IMR-90 (cell line): Measurements from ENCODE around the gene BSPRY. TPM values are rescaled to one million over a fixed set of nuclear protein-coding genes. Genes with fewer than 3 reads are reported as not detected.

Experiments
- ATAC-seq: fragments of 200-7000 bp; cut with Tn5 transposase; 2 replicates; pipeline ENCODE4 v1.9.1; 2020; ENCODE audit warnings: low read depth, mild to moderate bottlenecking, moderate library complexity
- BruUV-seq: library from RNA; stranded (reverse); fragments of 400-500 nt; replicated peaks from 2 replicates; lab custom pipeline; 2021; lab: Mats Ljungman, UMichigan
- CTCF ChIA-PET: fragments of 300-600 bp; formaldehyde crosslinking; extraction: SDS; loops from one replicate; lab custom pipeline; 2021; ENCODE audit warnings: antibody characterized with exemption; lab: Yijun Ruan, JAX
- POLR2A ChIA-PET: fragments of 300-600 bp; sonication (Branson Sonifier 250); formaldehyde crosslinking; loops from one replicate; lab custom pipeline; 2022; ENCODE audit warnings: antibody characterized with exemption; ENCODE audit not compliant: unreplicated experiment; lab: Charles Lee
- DNase-seq: peaks from one replicate; pipeline ENCODE4 v3.0.0; 2013
- H2AFZ ChIP-seq: replicated peaks from 2 replicates; pipeline ENCODE3; 2013; ENCODE audit warnings: low read length, mild to moderate bottlenecking; ENCODE audit not compliant: poor library complexity
- H2AK5ac ChIP-seq: 2 replicates; pipeline ENCODE4 v1.6.1; 2013; ENCODE audit warnings: low read depth, low read length, inconsistent platforms
- H2AK9ac ChIP-seq: replicated peaks from 2 replicates; pipeline ENCODE3; 2013; ENCODE audit warnings: mild to moderate bottlenecking, low read depth, low read length, moderate library complexity; ENCODE audit not compliant: poor library complexity
- H2BK120ac ChIP-seq: 2 replicates; pipeline ENCODE4 v1.6.1; 2013; ENCODE audit warnings: low read depth, low read length, inconsistent platforms
- H2BK15ac ChIP-seq: 3 replicates; pipeline ENCODE4 v1.6.1; 2013; ENCODE audit warnings: low read depth, low read length, inconsistent platforms
- H2BK20ac ChIP-seq: 2 replicates; pipeline ENCODE4 v1.6.1; 2013; ENCODE audit warnings: low read depth, mild to moderate bottlenecking, inconsistent platforms, low read length, moderate library complexity
- H2BK5ac ChIP-seq: 2 replicates; pipeline ENCODE4 v1.6.1; 2013; ENCODE audit warnings: mild to moderate bottlenecking, low read depth, low read length, inconsistent platforms; ENCODE audit not compliant: poor library complexity, severe bottlenecking
- H3K14ac ChIP-seq: replicated peaks from 2 replicates; pipeline ENCODE4 v1.6.1; 2013; ENCODE audit warnings: low read depth, low read length, inconsistent platforms
- H3K18ac ChIP-seq: 2 replicates; pipeline ENCODE4 v1.6.1; 2013; ENCODE audit warnings: low read depth, low read length, control low read depth
- H3K23ac ChIP-seq: 2 replicates; pipeline ENCODE4 v1.6.1; 2013; ENCODE audit warnings: low read depth, low read length, inconsistent platforms
- H3K27ac ChIP-seq: 2 replicates; pipeline ENCODE4 v1.5.1; 2013; ENCODE audit warnings: mild to moderate bottlenecking, control low read depth, low read length; ENCODE audit not compliant: insufficient read depth
- H3K27me3 ChIP-seq: 2 replicates; pipeline ENCODE4 v1.6.1; 2013; ENCODE audit warnings: low read length; ENCODE audit not compliant: control insufficient read depth, insufficient read depth
- H3K36me3 ChIP-seq: 2 replicates; pipeline ENCODE4 v1.6.1; 2013; ENCODE audit warnings: low read length, mixed read lengths; ENCODE audit not compliant: control insufficient read depth, insufficient read depth
- H3K4ac ChIP-seq: 2 replicates; pipeline ENCODE4 v1.6.1; 2013; ENCODE audit warnings: low read depth, low read length, inconsistent platforms
- H3K4me1 ChIP-seq: 2 replicates; pipeline ENCODE4 v1.6.1; 2013; ENCODE audit warnings: low read length, mixed read lengths; ENCODE audit not compliant: control insufficient read depth, insufficient read depth
- H3K4me2 ChIP-seq: 2 replicates; pipeline ENCODE4 v1.6.1; 2013; ENCODE audit warnings: low read depth, mild to moderate bottlenecking, control low read depth, low read length, moderate library complexity
- H3K4me3 ChIP-seq: 2 replicates; pipeline ENCODE4 v1.5.1; 2013; ENCODE audit warnings: low read depth, mild to moderate bottlenecking, control low read depth, low read length, moderate library complexity; ENCODE audit not compliant: insufficient read depth
- H3K56ac ChIP-seq: 2 replicates; pipeline ENCODE4 v1.6.1; 2013; ENCODE audit warnings: low read length, inconsistent platforms; ENCODE audit not compliant: insufficient read depth; ENCODE audit errors: extremely low read depth
- H3K79me1 ChIP-seq, 2 experiments: 2 replicates each; pipeline ENCODE4 v1.6.1; 2013; ENCODE audit warnings: low read length in 2 of 2, inconsistent platforms in 1 of 2, low read depth in 1 of 2
- H3K9ac ChIP-seq: 2 replicates; pipeline ENCODE4 v1.6.1; 2013; ENCODE audit warnings: low read depth, low read length, control low read depth
- H3K9me1 ChIP-seq: 2 replicates; pipeline ENCODE4 v1.6.1; 2013; ENCODE audit warnings: low read length, inconsistent platforms; ENCODE audit not compliant: insufficient read depth
- H3K9me3 ChIP-seq: 2 replicates; pipeline ENCODE4 v1.6.1; 2013; ENCODE audit warnings: low read length; ENCODE audit not compliant: control insufficient read depth, insufficient read depth
- H4K20me1 ChIP-seq: 2 replicates; pipeline ENCODE4 v1.6.1; 2013; ENCODE audit warnings: low read length, inconsistent platforms; ENCODE audit not compliant: insufficient read depth
- H4K5ac ChIP-seq: 2 replicates; pipeline ENCODE4 v1.6.1; 2013; ENCODE audit warnings: mild to moderate bottlenecking, low read depth, low read length, control low read depth
- H4K8ac ChIP-seq, 2 experiments: 2 replicates each; pipeline ENCODE4 v1.6.1; 2013; ENCODE audit warnings: low read depth in 2 of 2, low read length in 2 of 2, control low read depth in 1 of 2, inconsistent platforms in 1 of 2
- H4K91ac ChIP-seq: 2 replicates; pipeline ENCODE4 v1.6.1; 2013; ENCODE audit warnings: low read depth, low read length, inconsistent platforms; ENCODE audit not compliant: insufficient read depth
- BHLHE40 ChIP-seq: fragments of 150-350 bp; IDR thresholded peaks from 2 replicates; pipeline ENCODE4 v1.6.1; 2016; ENCODE audit warnings: mild to moderate bottlenecking, low read depth, low read length
- CEBPB ChIP-seq: IDR thresholded peaks from 2 replicates; pipeline ENCODE4 v1.6.1; 2012; ENCODE audit warnings: low read depth, low read length, improper control_type of control experiment
- CHD1 ChIP-seq: IDR thresholded peaks from 2 replicates; pipeline ENCODE4 v1.6.1; 2012; ENCODE audit warnings: low read depth, low read length, improper control_type of control experiment
- FOS ChIP-seq: fragments of 150-350 bp; IDR thresholded peaks from 2 replicates; pipeline ENCODE4 v1.6.1; 2016; ENCODE audit warnings: low read depth, low read length
- MAFK ChIP-seq: IDR thresholded peaks from 2 replicates; pipeline ENCODE4 v1.6.1; 2012; ENCODE audit warnings: low read depth, low read length, improper control_type of control experiment
- MAZ ChIP-seq: IDR thresholded peaks from 2 replicates; pipeline ENCODE4 v1.6.1; 2012; ENCODE audit warnings: low read depth, mild to moderate bottlenecking, low read length, improper control_type of control experiment, moderate library complexity, borderline replicate concordance
- MXI1 ChIP-seq: IDR thresholded peaks from 2 replicates; pipeline ENCODE4 v1.6.1; 2012; ENCODE audit warnings: low read depth, mild to moderate bottlenecking, low read length, moderate library complexity, borderline replicate concordance
- NFE2L2 ChIP-seq: fragments of 150-350 bp; IDR thresholded peaks from 2 replicates; pipeline ENCODE4 v1.6.1; 2016; ENCODE audit warnings: low read depth, mild to moderate bottlenecking, low read length
- POLR2A ChIP-seq: IDR thresholded peaks from 2 replicates; pipeline ENCODE4 v1.6.1; 2012; ENCODE audit warnings: mild to moderate bottlenecking, low read depth, low read length
- RAD21 ChIP-seq: IDR thresholded peaks from 2 replicates; pipeline ENCODE4 v1.6.1; 2012; ENCODE audit warnings: low read length, improper control_type of control experiment
- RCOR1 ChIP-seq: IDR thresholded peaks from 2 replicates; pipeline ENCODE4 v1.6.1; 2012; ENCODE audit warnings: mild to moderate bottlenecking, low read length, improper control_type of control experiment; ENCODE audit not compliant: insufficient replicate concordance
- RFX5 ChIP-seq: IDR thresholded peaks from 2 replicates; pipeline ENCODE4 v1.8.0; 2012; ENCODE audit warnings: low read depth, mild to moderate bottlenecking, low read length, moderate library complexity
- SMC3 ChIP-seq: fragments of 150-350 bp; IDR thresholded peaks from 2 replicates; pipeline ENCODE4 v1.6.1; 2016; ENCODE audit warnings: low read depth, mild to moderate bottlenecking, antibody characterized with exemption, low read length, moderate library complexity
- WGBS, 2 experiments: methylation state at CpG; one replicate each; pipeline versions ENCODE4 v1.1.5 to v1.1.7; 2013; ENCODE audit warnings: missing lambda C conversion rate in 2 of 2; ENCODE audit not compliant: insufficient read length in 1 of 2; ENCODE audit errors: extremely low coverage in 2 of 2; 5-methylcytosine and 5-hydroxymethylcytosine counted together
- dilution Hi-C: fragments of 300-500 bp; cut with HindIII; formaldehyde crosslinking; loops from one replicate; pipeline ENCODE4 v1.14.3; 2018; ENCODE audit warnings: low sequenced_read_pairs; ENCODE audit not compliant: unreplicated experiment
- in situ Hi-C: fragments of 300-500 bp; cut with MboI; formaldehyde crosslinking; loops from 3 replicates; pipeline ENCODE4 v1.14.3; 2019; ENCODE audit warnings: low sequenced_read_pairs, inconsistent platforms, mixed read lengths
- intact Hi-C: fragments of 100-400 bp; cut with micrococcal nuclease; formaldehyde crosslinking; loops from 2 replicates; pipeline ENCODE4 v1.10.0; 2022
- polyA plus RNA-seq, 3 experiments: library from polyadenylated mRNA; depleted of rRNA; stranded (reverse); fragments of >200 nt; gene quantifications; 2 replicates each; pipeline ENCODE4 v1.2.3, GENCODE V29; 2012; ENCODE audit warnings: low replicate concordance in 1 of 3
- total RNA-seq: library from RNA; depleted of rRNA; stranded (reverse); fragments of >200 nt; gene quantifications from 2 replicates; pipeline ENCODE4 v1.2.3, GENCODE V29; 2012
- TF ChIP-seq, protein P1 (sequence below): fragments of 150-350 bp; IDR thresholded peaks from 2 replicates; pipeline ENCODE4 v1.6.1; 2017; ENCODE audit warnings: mild to moderate bottlenecking, antibody characterized with exemption, low read length, low read depth
- TF ChIP-seq, protein P2 (sequence below): fragments of 150-350 bp; IDR thresholded peaks from 2 replicates; pipeline ENCODE4 v1.6.1; 2016; ENCODE audit warnings: low read depth, mild to moderate bottlenecking, low read length, moderate library complexity, borderline replicate concordance
- TF ChIP-seq, protein P3 (sequence below): conservative IDR thresholded peaks from 2 replicates; pipeline ENCODE4 v1.5.1; 2012; ENCODE audit warnings: mild to moderate bottlenecking, low read depth, low read length, improper control_type of control experiment

BSPRY gene
- total and polyA plus RNA-seq, 2 of the 4 experiments (the other 2 are of a cell fraction): not detected

DNA sequence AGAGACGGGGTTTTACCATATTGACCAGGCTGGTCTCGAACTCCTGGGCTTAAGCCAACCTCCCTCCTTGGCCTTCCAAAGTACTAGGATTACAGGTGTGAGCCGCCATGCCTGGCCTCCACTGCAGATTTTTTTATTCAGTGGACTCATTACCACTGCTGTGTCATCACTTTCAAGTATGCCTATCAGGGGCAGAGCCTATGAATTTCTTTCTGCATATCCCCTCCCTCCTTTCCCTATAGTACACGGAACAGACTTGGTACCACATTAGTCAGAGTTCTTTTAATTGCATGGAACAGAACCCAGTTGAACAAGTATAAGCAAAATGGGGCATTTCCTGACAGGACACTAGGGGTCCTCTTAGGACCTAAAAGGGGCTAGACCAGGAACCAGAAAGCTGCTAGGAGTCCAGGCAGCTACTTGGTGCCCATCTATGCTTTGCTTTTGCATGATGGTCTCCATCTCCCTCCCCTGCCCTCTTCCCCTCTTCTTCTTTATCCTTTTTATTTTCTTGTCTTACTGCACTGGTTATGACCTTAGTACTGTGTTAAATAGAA lies 5.8 kb downstream of the BSPRY start:
- peaks cover 3% of the 10 kb centered on the region; the same call in 1 of the 2 replicates for H3K9me1 ChIP-seq
- TF ChIP-seq RFX5 (no peak), MAZ (no peak), CEBPB (no peak), NFE2L2 (no peak), MAFK (0 out of 2 replicates have a peak, but pooled peaks have one; percentile 5), RAD21 (peak; percentile 24; the same call in 1 of the 2 replicates), POLR2A (no peak), MXI1 (no peak), SMC3 (no peak), RCOR1 (no peak), FOS (no peak), BHLHE40 (no peak), CHD1 (no peak)
- TF ChIP-seq, protein P1, sequence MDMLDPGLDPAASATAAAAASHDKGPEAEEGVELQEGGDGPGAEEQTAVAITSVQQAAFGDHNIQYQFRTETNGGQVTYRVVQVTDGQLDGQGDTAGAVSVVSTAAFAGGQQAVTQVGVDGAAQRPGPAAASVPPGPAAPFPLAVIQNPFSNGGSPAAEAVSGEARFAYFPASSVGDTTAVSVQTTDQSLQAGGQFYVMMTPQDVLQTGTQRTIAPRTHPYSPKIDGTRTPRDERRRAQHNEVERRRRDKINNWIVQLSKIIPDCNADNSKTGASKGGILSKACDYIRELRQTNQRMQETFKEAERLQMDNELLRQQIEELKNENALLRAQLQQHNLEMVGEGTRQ: no peak
- TF ChIP-seq, protein P2, sequence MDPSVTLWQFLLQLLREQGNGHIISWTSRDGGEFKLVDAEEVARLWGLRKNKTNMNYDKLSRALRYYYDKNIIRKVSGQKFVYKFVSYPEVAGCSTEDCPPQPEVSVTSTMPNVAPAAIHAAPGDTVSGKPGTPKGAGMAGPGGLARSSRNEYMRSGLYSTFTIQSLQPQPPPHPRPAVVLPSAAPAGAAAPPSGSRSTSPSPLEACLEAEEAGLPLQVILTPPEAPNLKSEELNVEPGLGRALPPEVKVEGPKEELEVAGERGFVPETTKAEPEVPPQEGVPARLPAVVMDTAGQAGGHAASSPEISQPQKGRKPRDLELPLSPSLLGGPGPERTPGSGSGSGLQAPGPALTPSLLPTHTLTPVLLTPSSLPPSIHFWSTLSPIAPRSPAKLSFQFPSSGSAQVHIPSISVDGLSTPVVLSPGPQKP: no peak
- TF ChIP-seq, protein P3, sequence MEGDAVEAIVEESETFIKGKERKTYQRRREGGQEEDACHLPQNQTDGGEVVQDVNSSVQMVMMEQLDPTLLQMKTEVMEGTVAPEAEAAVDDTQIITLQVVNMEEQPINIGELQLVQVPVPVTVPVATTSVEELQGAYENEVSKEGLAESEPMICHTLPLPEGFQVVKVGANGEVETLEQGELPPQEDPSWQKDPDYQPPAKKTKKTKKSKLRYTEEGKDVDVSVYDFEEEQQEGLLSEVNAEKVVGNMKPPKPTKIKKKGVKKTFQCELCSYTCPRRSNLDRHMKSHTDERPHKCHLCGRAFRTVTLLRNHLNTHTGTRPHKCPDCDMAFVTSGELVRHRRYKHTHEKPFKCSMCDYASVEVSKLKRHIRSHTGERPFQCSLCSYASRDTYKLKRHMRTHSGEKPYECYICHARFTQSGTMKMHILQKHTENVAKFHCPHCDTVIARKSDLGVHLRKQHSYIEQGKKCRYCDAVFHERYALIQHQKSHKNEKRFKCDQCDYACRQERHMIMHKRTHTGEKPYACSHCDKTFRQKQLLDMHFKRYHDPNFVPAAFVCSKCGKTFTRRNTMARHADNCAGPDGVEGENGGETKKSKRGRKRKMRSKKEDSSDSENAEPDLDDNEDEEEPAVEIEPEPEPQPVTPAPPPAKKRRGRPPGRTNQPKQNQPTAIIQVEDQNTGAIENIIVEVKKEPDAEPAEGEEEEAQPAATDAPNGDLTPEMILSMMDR: peak; percentile 30; the same call in 1 of the 2 replicates
- H3K4me1 ChIP-seq: no peaks in the 10 kb centered on the region
- no peaks in the 10 kb centered on the region for H4K20me1 ChIP-seq
- H3K14ac ChIP-seq: no peak overlapping the region
- peaks cover 69% of the 10 kb centered on the region for H3K27me3 ChIP-seq
- no TSS peak for BruUV-seq
- dilution Hi-C loops: no loop called here
- H4K8ac ChIP-seq: no peak overlapping the region
- H2BK120ac ChIP-seq: no peak overlapping the region
- H3K4me3 ChIP-seq: no peak overlapping the region
- no peak overlapping the region for H2BK15ac ChIP-seq
- POLR2A ChIA-PET: no interaction called here
- CTCF ChIA-PET: no interaction called here
- ATAC-seq (no peak; the same call in 1 of the 2 replicates), DNase-seq (peak; percentile 12)
- WGBS, 2 experiments: no CpG with 5 or more reads among the region's 4 CpGs
- no peak overlapping the region for H3K4me2 ChIP-seq
- H2AFZ ChIP-seq: no peak overlapping the region
- H3K9ac ChIP-seq: no peak overlapping the region
- H4K5ac ChIP-seq: no peak overlapping the region
- H3K79me1 ChIP-seq: no peaks in the 10 kb centered on the region
- no peak overlapping the region for H3K27ac ChIP-seq
- H2AK9ac ChIP-seq: no peak overlapping the region
- H3K18ac ChIP-seq: no peak overlapping the region
- no peak overlapping the region for H3K56ac ChIP-seq
- no peak overlapping the region for H4K91ac ChIP-seq
- H2BK5ac ChIP-seq: no peak overlapping the region
- H3K9me3 ChIP-seq: no peaks in the 10 kb centered on the region
- H3K4ac ChIP-seq: no peak overlapping the region
- intact Hi-C loops: loop anchor here (1.0 kb wide), 1 partner anchor 52 kb away; no protein-coding TSS in a partner anchor
- no peak overlapping the region for H2BK20ac ChIP-seq
- H2AK5ac ChIP-seq: no peak overlapping the region
- in situ Hi-C loops: no loop called here
- no peaks in the 10 kb centered on the region for H3K36me3 ChIP-seq
- H3K23ac ChIP-seq: no peak overlapping the region
